ENCODE measurements around the gene TINCR.

Gene TINCR

DNA sequence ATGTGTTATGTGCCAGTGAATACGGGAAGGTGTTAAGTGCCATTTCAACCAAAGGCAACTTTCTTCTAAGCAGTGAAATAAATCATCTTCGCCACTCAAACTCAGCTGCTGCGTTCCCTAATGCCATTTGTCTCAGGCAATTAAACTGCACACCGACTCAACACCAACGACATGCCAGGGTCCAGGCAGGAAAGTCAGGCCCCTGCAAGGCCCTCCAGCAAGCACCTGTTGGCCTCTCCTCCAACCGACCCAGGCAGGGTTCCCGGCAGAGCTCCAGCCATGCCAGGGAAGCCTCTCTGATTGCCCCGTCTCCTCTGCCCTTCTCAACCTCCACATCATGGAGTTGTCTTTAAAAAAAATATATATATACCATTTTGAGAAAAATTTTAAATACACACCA is 33.0 kb upstream of the TINCR start:
- Histone ChIP-seq H3K27me3 (ENCODE audit: low read length) (no peaks in the 10 kb centered on the region), H4K20me1 (ENCODE audit: low read depth, low read length) (peaks cover 2% of the 10 kb centered on the region; the same call in 1 of the 2 replicates), H2AFZ (ENCODE audit: low read depth, low read length, severe bottlenecking) (no peak overlapping the region), H3K36me3 (ENCODE audit: low read length) (peaks cover 26% of the 10 kb centered on the region; the same call in 1 of the 2 replicates), H3K4me3 (ENCODE audit: insufficient read depth, low read length, poor library complexity, severe bottlenecking) (no peak overlapping the region), H3F3A (ENCODE audit: insufficient read depth) (no peaks in the 10 kb centered on the region), H3K9ac (ENCODE audit: low read length) (no peak overlapping the region), H3K79me2 (ENCODE audit: insufficient read depth, low read length) (peaks cover 16% of the 10 kb centered on the region; the same call in 1 of the 2 replicates), H3K27ac (ENCODE audit: low read depth, low read length) (no peak overlapping the region), H3K9me2 (replicated peaks; ENCODE audit: insufficient read depth, low read length) (no peaks in the 10 kb centered on the region), H3K9me3 (ENCODE audit: insufficient read depth, low read length) (no peaks in the 10 kb centered on the region), H3K4me2 (ENCODE audit: low read depth, low read length, poor library complexity, severe bottlenecking) (no peak overlapping the region)
- TF ChIP-seq, protein P1, sequence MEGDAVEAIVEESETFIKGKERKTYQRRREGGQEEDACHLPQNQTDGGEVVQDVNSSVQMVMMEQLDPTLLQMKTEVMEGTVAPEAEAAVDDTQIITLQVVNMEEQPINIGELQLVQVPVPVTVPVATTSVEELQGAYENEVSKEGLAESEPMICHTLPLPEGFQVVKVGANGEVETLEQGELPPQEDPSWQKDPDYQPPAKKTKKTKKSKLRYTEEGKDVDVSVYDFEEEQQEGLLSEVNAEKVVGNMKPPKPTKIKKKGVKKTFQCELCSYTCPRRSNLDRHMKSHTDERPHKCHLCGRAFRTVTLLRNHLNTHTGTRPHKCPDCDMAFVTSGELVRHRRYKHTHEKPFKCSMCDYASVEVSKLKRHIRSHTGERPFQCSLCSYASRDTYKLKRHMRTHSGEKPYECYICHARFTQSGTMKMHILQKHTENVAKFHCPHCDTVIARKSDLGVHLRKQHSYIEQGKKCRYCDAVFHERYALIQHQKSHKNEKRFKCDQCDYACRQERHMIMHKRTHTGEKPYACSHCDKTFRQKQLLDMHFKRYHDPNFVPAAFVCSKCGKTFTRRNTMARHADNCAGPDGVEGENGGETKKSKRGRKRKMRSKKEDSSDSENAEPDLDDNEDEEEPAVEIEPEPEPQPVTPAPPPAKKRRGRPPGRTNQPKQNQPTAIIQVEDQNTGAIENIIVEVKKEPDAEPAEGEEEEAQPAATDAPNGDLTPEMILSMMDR (IDR thresholded peaks at IDR 0.05; ENCODE audit: insufficient read depth, low read length, poor library complexity, severe bottlenecking) = no peak
- TF ChIP-seq EZH2phosphoT487 (conservative IDR thresholded peaks at IDR 0.05; ENCODE audit: low read length) = no peak

DNA sequence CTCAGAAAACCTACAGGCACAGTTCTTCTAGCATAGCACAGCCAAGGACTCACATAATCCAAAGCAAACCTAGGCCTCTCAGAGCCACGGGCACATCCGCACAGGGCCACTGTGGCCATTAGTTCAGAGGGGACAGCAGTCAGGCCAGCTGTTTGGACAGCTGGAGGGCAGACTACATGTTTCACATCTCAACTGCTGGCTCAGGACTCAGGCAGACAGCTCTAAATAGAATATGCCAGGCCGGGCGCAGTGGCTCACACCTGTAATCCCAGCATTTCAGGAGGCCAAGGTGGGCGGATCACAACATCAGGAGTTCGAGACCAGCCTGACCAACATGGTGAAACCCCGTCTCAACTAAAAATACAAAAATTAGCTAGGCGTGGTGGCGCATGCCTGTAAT is 28.0 kb upstream of the TINCR start:
- no peaks in the 10 kb centered on the region for H3K9me3 ChIP-seq (ENCODE audit: insufficient read depth, low read length)
- H2AFZ ChIP-seq (ENCODE audit: low read depth, low read length, severe bottlenecking) = no peak overlapping the region
- no peaks in the 10 kb centered on the region for H3F3A ChIP-seq (ENCODE audit: insufficient read depth)
- no peak overlapping the region for H3K4me3 ChIP-seq (ENCODE audit: insufficient read depth, low read length, poor library complexity, severe bottlenecking)
- no peak overlapping the region for H3K4me2 ChIP-seq (ENCODE audit: low read depth, low read length, poor library complexity, severe bottlenecking)
- H3K27me3 ChIP-seq (ENCODE audit: low read length) = no peaks in the 10 kb centered on the region
- peaks cover 14% of the 10 kb centered on the region; the same call in 1 of the 2 replicates for H3K36me3 ChIP-seq (ENCODE audit: low read length)
- no peaks in the 10 kb centered on the region for H4K20me1 ChIP-seq (ENCODE audit: low read depth, low read length)
- peaks cover 10% of the 10 kb centered on the region; the same call in 1 of the 2 replicates for H3K79me2 ChIP-seq (ENCODE audit: insufficient read depth, low read length)
- TF ChIP-seq, protein P1 (IDR thresholded peaks at IDR 0.05; ENCODE audit: insufficient read depth, low read length, poor library complexity, severe bottlenecking) = no peak
- no peak for TF ChIP-seq EZH2phosphoT487 (conservative IDR thresholded peaks at IDR 0.05; ENCODE audit: low read length)
- H3K9ac ChIP-seq (ENCODE audit: low read length) = no peak overlapping the region
- H3K27ac ChIP-seq (ENCODE audit: low read depth, low read length) = no peak overlapping the region
- H3K9me2 ChIP-seq (replicated peaks; ENCODE audit: insufficient read depth, low read length) = no peaks in the 10 kb centered on the region

DNA sequence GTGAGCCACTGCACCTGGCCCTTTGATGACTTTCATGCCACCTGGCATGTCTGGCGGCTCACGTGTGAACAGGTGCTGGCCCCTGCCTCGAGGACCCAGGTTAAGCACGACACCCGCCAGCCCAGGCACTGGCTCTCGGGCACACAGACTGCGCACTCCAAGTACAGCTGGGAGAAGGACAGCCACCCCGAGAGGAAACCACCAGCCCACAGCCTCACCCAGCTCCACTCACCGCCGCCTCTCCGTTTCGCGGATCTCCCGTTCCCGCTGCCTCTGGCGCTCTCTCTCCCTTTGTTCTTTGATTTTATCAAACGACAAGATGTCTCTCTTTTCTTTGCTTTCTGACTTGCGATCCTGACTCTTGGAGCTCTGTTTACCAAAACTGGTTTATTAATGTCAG is 27.4 kb upstream of the TINCR start:
- H3F3A ChIP-seq (ENCODE audit: insufficient read depth) = no peaks in the 10 kb centered on the region

More for the DNA sequence above, 27.4 kb upstream of the TINCR start:
- H3K79me2 ChIP-seq (ENCODE audit: insufficient read depth, low read length) = peaks cover 10% of the 10 kb centered on the region; the same call in 1 of the 2 replicates
- H4K20me1 ChIP-seq (ENCODE audit: low read depth, low read length) = no peaks in the 10 kb centered on the region
- H3K4me2 ChIP-seq (ENCODE audit: low read depth, low read length, poor library complexity, severe bottlenecking) = no peak overlapping the region
- TF ChIP-seq, protein P1 (IDR thresholded peaks at IDR 0.05; ENCODE audit: insufficient read depth, low read length, poor library complexity, severe bottlenecking) = no peak
- TF ChIP-seq EZH2phosphoT487 (conservative IDR thresholded peaks at IDR 0.05; ENCODE audit: low read length) = no peak
- H3K9ac ChIP-seq (ENCODE audit: low read length) = no peak overlapping the region
- no peak overlapping the region for H2AFZ ChIP-seq (ENCODE audit: low read depth, low read length, severe bottlenecking)
- peaks cover 13% of the 10 kb centered on the region; the same call in 1 of the 2 replicates for H3K36me3 ChIP-seq (ENCODE audit: low read length)
- H3K4me3 ChIP-seq (ENCODE audit: insufficient read depth, low read length, poor library complexity, severe bottlenecking) = no peak overlapping the region
- H3K9me2 ChIP-seq (replicated peaks; ENCODE audit: insufficient read depth, low read length) = no peaks in the 10 kb centered on the region
- H3K9me3 ChIP-seq (ENCODE audit: insufficient read depth, low read length) = no peaks in the 10 kb centered on the region
- no peaks in the 10 kb centered on the region for H3K27me3 ChIP-seq (ENCODE audit: low read length)
- H3K27ac ChIP-seq (ENCODE audit: low read depth, low read length) = no peak overlapping the region

Data from SU-DHL-6 (cell line).